G401 (cell line): ENCODE measurements around the gene PRDM11. TPM values are rescaled to one million over a fixed set of nuclear protein-coding genes. Genes with fewer than 3 reads are reported as not detected.
"Not testable (repeated sequence)": the region's sequence is repeated elsewhere in the genome, so short reads cannot be mapped to it uniquely, and the experiment has no call there.

Experiments used
- DNase-seq: peaks from one replicate; pipeline ENCODE4 v3.0.0-alpha.2; 2015; ENCODE audit warnings: low spot score
- in situ Hi-C: cut with HindIII; loops from 2 replicates; pipeline ENCODE4 v1.10.0; 2016; ENCODE audit warnings: low sequenced_read_pairs, mixed read lengths
- total RNA-seq: library from RNA; depleted of rRNA; stranded (reverse); fragments of >200 nt; shearing (Covaris generic); gene quantifications from 2 replicates; pipeline ENCODE4 v1.2.3, GENCODE V29; 2014

Gene PRDM11
- total RNA-seq, 1 experiment from 2014 or later, result 7.2 TPM

DNA sequence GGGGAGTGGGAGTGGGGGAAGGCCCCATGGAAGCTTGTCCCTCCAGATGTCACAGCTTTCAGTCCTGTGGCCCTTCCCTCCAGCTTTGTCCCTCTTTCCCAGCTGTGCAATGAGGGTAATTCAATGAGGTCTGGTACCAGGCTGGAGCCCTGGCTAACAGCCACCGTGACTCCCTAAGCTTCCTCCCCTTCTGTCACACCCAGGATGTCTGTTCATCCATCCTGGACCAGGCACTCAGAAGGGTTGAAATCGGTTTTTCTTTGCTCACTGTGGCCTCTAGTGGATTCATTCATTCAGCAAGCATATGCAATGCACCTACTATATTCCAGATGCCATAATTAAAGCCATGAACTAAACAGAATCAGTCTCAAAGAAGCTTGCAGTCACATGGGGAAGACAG is 101.0 kb downstream of the PRDM11 start:
- in situ Hi-C loops, result no loop called here
- DNase-seq, result peak; percentile 51

- in situ Hi-C loops, result no loop called here
- no peak for DNase-seq
Measured at GRCh38 chr11:45248501-45249011, 102.1 kb downstream of the PRDM11 start.

- in situ Hi-C loops, DNase-seq: not testable (repeated sequence)
Measured at GRCh38 chr11:45249372-45249771, 102.9 kb downstream of the PRDM11 start.

DNA sequence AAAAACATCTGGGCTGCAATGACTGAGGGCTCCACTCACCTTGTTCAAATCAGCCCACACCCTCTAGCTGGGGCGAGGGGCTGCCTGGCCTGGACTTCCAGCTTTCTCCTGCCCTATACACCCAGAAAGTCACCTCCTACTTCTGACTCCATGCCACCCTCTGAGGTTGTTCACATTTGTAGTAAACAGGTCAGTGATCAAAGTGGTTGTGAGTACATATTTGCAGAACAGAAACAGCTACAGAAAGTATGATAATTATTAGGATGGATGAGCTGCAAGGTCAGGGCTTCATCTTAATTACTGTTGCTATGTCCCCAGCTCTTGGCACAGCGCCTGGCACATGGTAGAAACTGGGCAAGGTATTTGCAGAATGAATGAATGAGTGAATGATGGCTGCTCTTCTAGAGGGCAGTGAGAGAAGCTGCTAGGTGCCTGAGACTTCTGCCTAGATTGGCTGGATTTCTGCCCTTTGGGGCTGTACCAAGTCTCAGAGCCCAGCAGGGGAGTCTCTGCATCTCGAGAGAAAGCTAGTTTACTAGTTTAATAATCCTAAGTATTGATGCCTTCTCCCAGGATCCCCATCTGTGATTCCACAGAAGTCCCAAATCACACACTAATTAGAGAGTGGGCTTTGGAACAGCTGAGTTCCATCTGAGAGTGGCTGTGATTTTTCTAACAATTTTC is 103.7 kb downstream of the PRDM11 start:
- peak; percentile 62 for DNase-seq
- in situ Hi-C loops, result no loop called here

GRCh38 chr11:45252134-45252856 is 105.9 kb downstream of the PRDM11 start:
- in situ Hi-C loops, result no loop called here

DNA sequence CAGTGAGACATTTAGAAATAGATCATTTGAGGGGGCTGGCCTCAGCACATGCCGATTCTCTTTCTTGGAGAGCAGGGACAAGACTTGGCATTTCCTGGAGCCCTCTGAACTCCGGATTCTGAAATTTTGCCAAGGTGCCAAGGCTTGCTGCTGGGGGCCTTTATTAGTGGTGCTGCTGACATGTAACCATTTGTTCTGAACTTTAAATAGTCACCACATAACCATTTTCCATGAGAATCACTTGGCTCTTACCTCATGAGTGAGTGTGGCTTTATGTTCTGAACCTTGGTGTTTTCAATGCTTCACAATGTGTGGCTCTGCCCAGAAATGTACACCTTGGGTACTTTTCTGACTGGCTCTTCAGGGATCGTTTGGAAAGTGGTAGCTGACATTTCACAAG is 106.4 kb downstream of the PRDM11 start:
- DNase-seq, result no peak
- in situ Hi-C loops, result no loop called here

More at GRCh38 chr11:45252134-45252856, 105.9 kb downstream of the PRDM11 start:
- no peak for DNase-seq

DNA sequence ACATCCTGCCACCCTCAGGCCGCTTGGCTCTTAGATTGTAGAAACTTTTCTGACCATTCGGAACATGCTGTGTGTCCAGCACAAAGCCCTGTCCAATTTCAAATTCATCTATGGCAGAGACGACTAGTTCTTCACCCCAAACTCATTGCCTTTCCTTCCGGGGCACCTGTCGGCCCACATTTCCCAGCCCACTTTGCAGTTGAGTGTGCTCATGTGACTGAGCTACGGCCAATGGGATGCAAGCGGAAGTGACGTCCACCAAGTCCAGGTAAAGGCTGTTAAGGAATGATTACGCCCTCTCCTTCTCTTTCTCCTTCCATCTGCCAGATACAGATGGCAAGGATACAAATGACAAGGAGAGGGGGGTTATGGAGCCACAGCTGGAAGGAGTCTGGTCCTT is 107.2 kb downstream of the PRDM11 start:
- in situ Hi-C loops, result no loop called here
- no peak for DNase-seq

GRCh38 chr11:45254070-45254469 is 107.6 kb downstream of the PRDM11 start:
- in situ Hi-C loops, result no loop called here
- DNase-seq, result no peak

- in situ Hi-C loops, result no loop called here
- DNase-seq, result no peak
Measured at GRCh38 chr11:45258982-45259530, 112.6 kb downstream of the PRDM11 start.

DNA sequence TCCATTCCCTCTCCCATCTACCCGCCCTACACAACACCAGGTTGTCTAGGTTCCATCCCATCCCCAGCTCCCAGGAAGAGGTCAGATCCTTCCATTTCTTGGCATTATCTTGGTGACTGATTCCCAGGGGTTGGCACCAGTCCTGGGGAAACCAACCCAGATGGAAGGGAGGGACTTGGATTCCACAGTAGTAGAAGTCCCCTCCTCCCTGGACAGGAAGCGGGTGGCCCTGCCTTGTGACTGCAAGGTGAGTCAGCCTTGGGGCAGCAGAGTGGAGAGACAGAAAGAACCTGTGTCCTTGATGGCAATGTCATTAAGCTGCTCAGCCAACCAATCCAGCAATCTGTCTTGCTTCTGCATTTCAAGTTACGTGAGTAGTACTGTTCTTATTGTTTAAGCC is 113.2 kb downstream of the PRDM11 start:
- DNase-seq, result peak; percentile 80
- in situ Hi-C loops, result no loop called here

GRCh38 chr11:45260071-45260470 is 113.6 kb downstream of the PRDM11 start:
- no peak for DNase-seq
- in situ Hi-C loops, result no loop called here

GRCh38 chr11:45262900-45263299 is 116.5 kb downstream of the PRDM11 start:
- peak; percentile 39 for DNase-seq
- in situ Hi-C loops, result no loop called here

DNA sequence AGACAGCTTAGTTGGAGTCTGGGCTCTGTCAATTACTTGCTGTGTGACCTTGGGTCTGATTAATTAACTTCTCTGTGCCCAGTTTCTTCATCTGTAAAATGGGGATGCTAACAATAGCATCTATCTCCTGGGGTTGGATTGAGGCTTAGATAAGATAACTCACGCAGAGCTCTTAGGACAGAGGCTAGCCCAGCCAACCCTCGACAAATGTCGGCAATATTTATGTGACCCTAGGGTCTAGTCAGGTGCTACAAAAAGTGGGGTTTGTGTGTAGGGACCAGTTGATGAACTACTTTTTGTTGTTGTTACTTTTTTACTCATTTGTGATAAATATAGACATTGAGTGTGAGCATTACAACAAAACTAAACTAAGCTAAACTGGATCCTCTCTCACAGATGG is 117.3 kb downstream of the PRDM11 start:
- in situ Hi-C loops, result no loop called here
- no peak for DNase-seq

- in situ Hi-C loops, result no loop called here
- no peak for DNase-seq
Measured at GRCh38 chr11:45264839-45265515, 118.5 kb downstream of the PRDM11 start.

- in situ Hi-C loops, result no loop called here
- no peak for DNase-seq
Measured at GRCh38 chr11:45265969-45266675, 119.7 kb downstream of the PRDM11 start.

DNA sequence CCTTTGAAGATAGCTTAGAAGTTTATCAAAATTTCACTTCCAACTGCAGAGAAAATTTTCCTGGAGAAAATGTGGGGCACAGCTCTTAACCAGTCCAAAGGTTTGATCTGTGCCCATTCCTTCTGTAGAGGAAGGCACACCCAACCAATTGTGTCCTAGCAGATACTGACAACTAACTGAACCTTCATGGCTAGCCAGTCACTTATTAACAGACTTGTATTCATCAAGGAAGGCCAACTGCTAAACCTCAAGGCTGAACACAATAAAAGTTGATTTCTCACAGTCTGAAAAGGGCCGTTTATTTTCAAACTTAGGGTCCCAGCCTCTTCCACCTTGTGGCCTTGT is 120.2 kb downstream of the PRDM11 start:
- DNase-seq, result no peak
- in situ Hi-C loops, result no loop called here

DNA sequence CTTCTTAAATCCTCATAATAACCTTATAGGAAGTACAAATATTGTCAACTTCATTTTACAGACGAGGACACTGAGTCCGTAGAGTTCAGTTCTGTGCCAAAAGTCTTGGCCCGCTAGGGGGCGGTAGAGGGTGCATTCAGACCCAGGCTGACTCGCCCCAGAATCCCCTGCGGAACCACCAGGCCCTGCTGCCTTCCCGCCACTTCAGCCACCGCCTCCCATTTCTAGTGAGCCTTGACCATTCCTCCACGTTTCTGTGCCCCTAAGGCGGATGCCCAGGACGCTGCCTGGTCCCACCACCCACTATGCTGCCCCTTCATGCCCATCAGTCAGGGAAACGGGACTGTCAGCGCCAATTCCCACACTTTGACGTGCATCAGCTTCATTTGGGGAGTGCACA is 120.6 kb downstream of the PRDM11 start:
- in situ Hi-C loops, result no loop called here
- no peak for DNase-seq

DNA sequence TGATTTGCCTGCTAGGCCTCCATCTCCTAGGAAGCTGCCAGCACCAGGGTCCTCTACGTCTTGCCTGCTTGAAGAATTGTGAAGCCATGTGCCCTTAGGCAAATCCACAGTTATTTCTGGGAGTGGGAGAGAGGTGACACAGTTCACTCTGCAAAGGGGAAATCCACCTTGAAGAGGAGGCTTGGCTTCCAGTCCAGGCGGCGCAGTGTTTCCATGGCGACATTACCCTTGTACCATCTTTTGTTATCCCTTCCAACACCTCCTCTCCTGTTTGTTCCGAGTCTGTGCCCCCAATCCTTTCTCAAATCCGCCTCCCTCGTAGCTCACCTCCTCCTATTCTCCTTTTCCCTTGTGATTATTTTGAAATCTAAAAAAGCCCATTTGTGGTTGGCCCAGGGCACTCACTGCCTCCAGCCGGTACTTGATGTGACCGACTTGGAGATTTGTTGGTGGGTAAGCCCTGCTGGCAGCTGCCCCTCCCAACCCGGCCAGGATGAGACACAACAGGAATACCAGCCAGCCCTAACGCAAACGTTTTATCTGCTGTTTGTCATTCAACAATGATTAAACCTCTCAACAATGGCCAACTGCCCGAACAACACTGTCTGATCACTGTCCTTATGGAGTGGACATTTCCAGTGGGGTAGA is 121.3 kb downstream of the PRDM11 start:
- in situ Hi-C loops, result no loop called here
- DNase-seq, result peak; percentile 29

GRCh38 chr11:45269678-45270077 is 123.2 kb downstream of the PRDM11 start:
- no peak for DNase-seq
- in situ Hi-C loops, result no loop called here
